G401.6 (cell line): ENCODE results near the gene RAB42.
"Not testable (repeated sequence)": the region's sequence is repeated elsewhere in the genome, so short reads cannot be mapped to it uniquely, and the experiment has no call there.

ENCODE experiments used
- FAIRE-seq: peaks from 2 replicates; lab custom pipeline; 2012; peaks lifted over from hg19 to GRCh38; lab: Jason Lieb, UNC

The RAB42 gene

DNA sequence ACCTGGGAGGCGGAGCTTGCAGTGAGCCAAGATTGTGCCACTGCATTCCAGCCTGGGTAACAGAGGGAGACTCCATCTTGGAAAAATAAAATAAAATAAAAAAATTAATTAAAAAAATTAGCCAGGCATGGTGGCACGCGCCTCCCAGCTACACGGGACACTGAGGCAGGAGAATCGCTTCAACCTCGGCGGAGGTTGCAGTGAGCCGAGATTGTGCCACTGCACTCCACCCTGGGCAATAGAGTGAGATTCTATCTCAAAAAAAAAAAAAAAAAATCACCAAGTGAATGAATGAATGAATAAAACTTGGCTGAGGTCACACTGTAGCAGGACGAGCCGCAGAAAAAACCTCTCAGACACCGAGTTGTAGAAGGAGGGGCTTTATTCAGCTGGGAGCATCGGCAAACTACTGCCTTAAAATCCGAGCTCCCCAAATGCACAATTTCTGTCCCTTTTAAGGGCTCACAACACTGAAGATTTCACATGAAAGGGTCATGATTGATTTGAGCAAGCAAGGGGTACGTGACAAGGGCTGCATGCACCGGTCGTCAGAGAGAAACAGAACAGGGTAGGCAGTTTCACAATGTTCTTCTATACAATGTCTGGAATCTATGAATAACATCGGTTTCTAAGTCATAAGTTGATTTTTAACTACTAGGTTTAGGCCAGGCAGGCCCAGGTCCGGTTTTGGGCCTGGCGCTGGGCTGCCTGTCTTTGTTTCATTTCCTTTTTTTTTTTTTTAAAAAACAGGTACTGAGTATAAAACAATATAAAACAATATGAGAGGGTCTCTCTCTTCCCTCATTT lies 5.3 kb upstream of the RAB42 start:
- FAIRE-seq = not testable (repeated sequence)

DNA sequence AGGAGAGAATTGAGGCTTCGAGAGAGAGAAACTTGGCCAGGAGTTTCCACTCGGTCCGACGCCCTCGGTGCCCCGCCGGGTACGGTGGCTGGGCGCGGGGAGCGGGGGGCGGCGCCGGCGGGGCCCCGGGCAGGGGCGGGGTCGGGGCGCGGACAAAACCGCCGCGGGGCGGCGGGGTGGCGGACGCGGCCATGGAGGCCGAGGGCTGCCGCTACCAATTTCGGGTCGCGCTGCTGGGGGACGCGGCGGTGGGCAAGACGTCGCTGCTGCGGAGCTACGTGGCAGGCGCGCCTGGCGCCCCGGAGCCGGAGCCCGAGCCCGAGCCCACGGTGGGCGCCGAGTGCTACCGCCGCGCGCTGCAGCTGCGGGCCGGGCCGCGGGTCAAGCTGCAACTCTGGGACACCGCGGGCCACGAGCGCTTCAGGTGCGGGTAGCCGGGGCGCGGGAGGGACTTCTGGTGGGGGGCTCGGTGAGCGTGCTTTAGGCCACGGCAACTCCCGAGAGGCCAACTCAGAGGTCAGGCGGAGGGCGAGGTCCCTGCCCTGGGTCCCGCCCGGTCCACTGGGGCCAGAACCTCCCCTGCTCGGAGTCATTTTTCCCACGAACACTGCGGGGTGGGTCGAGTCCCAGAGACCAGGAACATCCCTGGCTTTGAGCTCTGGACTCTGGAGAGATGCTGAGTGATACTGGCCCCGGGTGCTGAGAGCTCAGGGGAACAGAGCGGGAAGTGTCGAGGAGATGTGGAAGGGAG lies 431 bp downstream of the RAB42 start:
- no peak for FAIRE-seq

DNA sequence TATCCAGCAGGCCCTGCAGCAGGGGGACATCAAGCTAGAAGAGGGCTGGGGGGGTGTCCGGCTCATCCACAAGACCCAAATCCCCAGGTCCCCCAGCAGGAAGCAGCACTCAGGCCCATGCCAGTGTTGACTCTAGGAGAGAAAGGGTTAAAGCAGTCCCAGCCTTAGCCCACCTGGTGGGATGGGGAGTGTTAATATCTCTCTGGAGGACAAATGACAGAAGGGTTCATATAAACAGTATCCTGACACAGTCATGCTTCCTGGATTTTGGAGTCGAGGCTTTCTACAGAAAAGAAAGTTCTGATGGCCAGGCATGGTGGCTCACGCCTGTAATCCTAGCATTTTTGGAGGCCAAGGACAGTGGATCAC lies 1.9 kb downstream of the RAB42 start:
- not testable (repeated sequence) for FAIRE-seq

- FAIRE-seq = not testable (repeated sequence)
Measured at GRCh38 chr1:28594686-28595411, 2.8 kb downstream of the RAB42 start.

DNA sequence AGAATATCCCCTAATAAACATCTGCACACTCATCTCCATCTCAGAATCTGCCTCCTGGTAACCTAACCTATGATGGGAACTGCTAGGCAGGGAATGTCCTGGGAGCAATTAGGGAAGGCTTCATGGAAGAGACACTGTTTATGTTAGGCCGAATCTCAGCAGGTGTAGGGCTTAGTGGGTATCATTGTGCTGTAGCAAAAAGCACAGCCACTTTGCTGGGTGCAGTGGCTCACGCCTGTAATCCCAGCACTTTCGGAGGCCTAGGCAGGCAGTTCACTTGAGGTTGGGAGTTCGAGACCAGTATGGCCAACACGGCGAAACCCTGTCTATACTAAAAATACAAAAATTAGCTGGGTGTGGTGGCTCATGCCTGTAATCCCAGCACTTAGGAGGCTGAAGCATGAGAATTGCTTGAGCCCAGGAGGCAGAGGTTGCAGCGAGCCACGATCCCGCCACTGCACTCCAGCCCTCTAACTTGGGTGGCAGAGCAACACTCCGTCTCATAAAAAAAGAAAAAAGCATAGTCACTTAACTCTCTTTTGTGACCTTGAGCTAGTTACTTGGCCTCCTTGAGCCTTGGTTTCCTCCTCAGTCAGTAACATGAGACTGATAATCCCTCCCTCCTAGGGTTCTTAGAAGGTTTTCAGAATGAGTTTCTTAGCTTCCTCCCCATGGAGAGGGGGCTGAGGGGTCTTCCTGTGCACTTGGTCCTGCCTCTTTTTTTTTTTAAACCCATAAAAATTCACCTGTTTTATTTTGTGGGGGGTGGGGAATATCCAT lies 3.5 kb downstream of the RAB42 start:
- no peak for FAIRE-seq

DNA sequence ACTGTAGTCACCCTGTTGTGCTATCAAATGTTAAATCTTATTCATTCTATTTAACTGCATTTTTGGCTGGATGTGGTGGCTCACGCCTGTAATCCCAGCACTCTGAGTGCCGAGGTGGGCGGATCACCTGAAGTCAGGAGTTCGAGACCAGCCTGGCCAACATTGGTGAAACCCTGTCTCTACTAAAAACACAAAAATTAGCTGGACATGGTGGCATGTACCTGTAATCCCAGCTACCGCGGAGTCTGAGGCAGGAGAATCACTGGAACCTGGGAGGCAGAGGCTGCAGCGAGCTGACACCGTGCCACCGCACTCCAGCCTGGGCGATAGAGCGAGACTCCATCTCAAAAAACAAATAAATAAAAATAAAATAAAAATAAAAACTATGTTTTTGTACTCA lies 4.2 kb downstream of the RAB42 start:
- FAIRE-seq = not testable (repeated sequence)

GRCh38 chr1:28601696-28602095 lies 9.6 kb downstream of the RAB42 start:
- FAIRE-seq = no peak

DNA sequence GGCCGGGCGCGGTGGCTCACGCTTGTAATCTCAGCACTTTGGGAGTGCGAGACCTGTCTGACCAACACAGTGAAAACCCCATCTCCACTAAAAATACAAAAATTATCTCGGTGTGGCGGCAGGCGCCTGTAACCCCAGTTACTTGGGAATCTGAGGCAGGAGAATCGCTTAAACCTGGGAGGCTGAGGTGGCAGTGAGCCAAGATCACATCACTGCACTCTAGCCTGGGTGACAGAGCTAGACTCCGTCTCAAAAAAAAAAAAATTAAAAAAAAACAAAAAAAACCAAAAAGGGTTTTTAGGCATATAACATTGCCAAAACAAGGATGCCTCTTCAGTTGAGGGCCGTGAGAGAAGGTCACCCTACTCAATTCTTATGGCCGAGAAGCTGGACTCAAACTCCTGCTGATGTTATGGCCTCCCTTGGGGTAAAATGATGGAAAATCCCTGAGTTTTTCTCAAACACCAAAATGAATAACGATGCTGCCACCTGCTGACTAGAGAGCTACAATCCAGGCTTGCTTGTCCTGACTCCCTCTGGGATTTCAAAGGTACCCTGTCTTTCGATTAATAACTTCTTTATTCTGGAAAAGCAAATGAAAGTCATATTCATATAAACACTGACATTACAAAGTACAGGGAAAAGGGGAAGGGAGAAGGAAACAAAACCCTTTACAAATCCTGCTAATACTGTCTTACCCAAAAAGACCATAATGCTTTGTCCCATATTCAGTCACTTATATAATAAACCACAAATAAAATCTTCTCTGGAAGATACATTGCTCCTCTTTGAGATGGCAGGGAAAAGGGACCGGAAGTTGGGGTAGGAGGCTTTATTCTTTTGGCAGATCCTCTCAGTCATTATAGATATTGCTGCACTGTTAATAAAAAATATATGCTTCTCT lies 10.7 kb downstream of the RAB42 start:
- peak; percentile 90 for FAIRE-seq

DNA sequence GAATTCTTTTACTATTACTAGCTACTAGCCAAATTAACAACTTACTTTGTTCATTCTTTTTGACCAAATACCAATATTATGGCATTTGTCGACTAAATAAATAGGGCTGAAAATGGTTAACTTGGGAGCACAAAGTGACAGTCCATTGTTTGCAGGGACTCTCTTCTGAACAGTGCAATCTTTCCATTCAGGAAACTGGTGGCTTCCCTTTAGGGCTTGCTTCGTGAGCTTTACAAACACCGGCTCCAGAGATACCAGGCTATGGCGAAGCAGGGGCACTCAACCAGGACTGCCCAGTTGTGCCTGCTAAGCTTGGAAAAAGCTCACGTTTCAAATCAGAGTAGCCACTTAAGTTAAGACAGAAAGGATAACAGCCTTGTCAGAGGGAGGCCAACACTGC lies 12.3 kb downstream of the RAB42 start:
- FAIRE-seq = no peak

DNA sequence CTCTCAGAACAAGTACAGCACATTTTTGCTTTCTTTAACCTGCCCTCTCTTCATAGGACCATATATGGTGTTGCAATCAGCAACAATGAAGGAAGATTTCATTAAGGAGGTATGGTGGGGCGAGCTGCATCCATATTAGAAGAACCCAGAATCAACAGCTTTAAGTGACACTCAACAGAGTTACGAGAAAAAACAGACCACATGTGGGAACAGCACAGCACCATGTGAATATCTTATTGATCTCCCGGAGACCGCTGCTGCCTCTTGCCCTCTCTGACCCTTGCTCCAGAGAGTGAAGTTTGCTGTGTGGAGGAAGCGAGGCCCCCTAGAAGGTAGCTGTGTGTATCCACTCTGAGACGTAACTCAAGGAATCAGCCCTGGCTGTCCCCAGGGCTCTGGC lies 12.9 kb downstream of the RAB42 start:
- no peak for FAIRE-seq

- FAIRE-seq = no peak
Measured at GRCh38 chr1:28606771-28607170, 14.7 kb downstream of the RAB42 start.

GRCh38 chr1:28613175-28613574 lies 21.1 kb downstream of the RAB42 start:
- FAIRE-seq = no peak

- peak; percentile 56 for FAIRE-seq
Measured at GRCh38 chr1:28631713-28632112, 39.6 kb downstream of the RAB42 start.

GRCh38 chr1:28632560-28632959 lies 40.5 kb downstream of the RAB42 start:
- no peak for FAIRE-seq

- FAIRE-seq = no peak
Measured at GRCh38 chr1:28640766-28641165, 48.7 kb downstream of the RAB42 start.

- no peak for FAIRE-seq
Measured at GRCh38 chr1:28642056-28642846, 50.2 kb downstream of the RAB42 start.

DNA sequence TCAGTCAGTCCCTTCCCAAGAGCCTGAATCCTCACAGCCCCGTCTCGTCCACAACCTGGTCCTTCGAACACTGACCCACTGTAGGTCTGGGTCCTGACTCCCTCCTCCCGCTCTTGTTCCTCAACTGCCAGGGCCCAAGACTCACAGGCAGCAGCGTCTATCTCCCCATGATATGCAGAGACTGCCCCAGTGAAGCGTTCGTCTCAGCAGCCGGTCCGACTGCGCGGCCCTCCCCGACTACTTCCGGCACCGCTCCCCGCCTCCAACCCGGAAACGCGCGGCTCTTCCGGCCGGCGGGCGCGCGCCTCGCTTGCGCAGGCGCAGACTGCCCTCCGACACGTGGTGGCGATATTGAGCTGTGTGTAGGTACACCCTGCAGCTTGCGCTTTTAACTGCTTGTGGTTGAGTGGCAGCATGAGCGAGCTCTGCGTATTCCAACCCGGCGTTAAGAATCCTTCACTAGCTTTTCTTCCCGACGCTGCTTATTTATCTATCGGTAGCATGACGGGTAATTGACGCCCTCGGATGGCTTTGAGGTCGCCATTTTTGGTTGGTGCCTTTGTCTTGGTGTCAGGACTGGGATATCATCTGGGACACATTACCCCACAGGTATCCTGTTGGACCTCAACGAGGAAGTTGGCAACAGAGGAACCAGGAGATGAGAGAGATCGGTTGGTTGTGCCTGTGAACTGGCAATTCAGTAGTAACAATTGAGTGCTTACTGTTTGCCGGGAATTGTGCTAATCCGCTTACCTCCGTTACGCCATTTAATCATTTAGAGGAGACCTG lies 51.0 kb downstream of the RAB42 start, which contains the start of gene TAF12:
TAF12 (minus strand) TSS at position 221 of the 789 bp plus-strand sequence. CDS start 20,986 bp downstream, outside the sequence.
- FAIRE-seq = peak; percentile 62

GRCh38 chr1:28644494-28644893 lies 52.4 kb downstream of the RAB42 start:
- no peak for FAIRE-seq
